GM18508 (cell line): ENCODE results near the gene CCL16.
"Not testable (repeated sequence)": the region's sequence is repeated elsewhere in the genome, so short reads cannot be mapped to it uniquely, and the experiment has no call there.

ENCODE experiments used
- ATAC-seq: cut with Tn5 transposase; IDR thresholded peaks from one replicate; pipeline ENCODE4 v1.9.1; 2021; ENCODE audit warnings: moderate number of reproducible peaks; ENCODE audit not compliant: insufficient read depth, unreplicated experiment

Gene CCL16

GRCh38 chr17:35943537-35943936 is 37.8 kb downstream of the CCL16 start, which contains the start of gene LYZL6:
Gene LYZL6 (minus strand): TSS chr17:35943713. CDS start chr17:35939356, 4,357 bp downstream.
- no peak for ATAC-seq

DNA sequence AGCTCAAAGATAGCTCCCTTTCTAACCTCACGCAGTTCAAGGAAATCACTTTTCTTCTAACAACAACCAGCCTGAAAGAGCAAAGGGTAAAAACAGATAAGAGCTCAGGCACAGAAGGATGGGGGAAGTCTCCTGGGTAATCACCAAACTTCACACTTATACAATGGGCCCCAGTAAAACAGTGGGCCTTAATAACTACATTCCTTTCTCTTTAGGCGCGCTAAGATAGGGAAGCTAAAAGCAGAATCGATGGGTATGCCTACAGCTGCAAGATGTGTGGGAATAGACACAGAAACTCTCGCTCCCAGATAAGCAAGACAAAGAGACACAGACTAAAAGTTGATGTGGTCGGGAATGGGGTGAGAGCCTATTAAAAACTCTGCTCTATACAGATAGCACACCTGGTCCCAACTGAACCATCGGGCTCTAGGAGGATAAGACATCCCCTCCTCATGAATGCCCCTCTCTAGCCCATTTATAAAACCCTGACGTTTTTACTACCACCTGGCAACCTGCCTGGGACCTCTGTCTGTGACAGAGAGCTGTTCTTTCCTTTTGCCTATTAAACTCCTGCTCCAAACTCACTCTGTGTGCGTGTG is 38.6 kb downstream of the CCL16 start:
- ATAC-seq = no peak

DNA sequence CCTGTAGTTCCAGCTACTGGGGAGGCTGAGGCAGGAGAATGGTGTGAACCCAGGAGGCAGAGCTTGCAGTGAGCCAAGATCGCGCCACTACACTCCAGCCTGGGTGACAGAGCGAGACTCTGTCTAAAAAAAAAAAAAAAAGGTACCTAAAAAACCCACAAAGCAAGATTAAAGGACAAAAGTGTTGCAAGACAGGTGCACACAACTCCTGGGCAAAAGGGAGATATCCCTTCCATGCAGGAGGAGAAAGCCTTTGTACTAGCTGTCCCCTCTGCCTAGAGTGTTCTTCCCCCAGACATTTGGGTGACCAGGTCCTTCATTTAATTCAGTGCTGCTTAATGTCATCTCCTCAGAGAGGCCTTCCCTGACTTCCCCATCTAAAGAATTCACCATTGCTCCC is 42.8 kb downstream of the CCL16 start:
- not testable (repeated sequence) for ATAC-seq

DNA sequence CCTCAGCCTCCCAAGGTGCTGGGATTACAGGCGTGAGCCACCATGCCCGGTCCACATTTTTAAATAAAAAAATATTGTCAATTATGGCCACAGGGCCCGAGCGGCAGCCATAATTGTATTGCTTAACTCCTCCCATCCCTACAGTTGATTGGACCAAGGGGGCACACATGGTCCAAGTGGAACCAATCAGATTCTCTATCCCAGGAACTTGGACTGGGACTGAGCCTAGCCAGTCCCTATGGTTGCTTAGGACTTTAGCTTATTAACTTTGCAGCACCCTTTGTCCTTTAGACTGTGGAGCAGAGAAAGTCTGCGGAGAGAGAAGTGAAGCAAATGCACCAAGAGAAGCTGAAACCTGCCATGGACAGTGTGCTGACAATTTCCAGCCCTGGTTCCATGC is 45.2 kb downstream of the CCL16 start:
- ATAC-seq = no peak

DNA sequence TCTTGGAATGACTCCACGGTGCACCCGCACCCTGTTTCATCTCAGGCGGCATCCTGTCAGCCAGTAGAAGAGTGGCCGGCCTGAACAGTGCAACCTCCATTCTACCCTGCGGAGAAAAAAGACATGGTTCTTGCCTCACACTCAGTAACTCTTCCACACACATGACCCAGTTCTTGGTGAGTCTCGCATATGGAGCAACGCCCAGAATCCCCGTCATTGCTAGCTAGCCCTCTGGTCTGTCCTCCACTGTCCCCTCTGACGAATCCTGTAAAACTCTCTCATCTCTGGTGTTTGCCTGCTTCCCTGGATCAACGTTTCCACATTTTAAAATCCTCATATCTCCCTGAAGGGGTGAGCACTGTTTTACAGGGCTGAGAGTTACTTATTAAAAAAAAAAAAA is 46.5 kb downstream of the CCL16 start:
- ATAC-seq = no peak

- ATAC-seq = no peak
These were observed 48.7 kb downstream of the CCL16 start for GRCh38 chr17:35932586-35932985.

DNA sequence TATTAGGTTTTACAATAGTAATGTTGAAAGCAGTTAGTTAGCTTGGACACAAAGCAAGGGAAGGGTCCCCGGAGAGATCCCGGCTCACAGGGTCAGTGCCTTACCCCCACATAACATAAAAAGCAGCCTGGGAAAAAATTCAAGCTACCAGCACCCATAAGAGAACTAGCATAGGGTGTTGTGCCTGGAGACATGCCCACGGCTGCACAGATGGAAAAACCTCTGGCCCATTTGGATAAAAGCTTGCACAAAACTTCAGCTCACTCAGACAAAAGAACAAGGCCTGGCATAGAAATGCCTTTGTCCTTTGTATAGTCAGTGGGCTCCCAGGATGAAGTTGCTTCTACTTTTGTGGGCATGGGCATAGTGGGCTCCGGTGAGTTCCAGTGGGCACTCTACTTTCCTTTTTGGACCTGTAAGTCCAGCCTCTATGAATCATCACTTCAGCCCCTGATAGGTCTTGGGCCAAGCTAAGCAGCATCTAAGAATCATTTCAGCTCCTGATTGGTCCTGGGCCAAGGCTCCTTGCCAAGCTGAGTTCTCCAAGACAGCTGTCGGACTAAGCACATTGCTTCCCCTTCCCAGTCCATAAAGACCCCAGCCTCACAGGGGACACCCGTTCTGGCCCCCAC is 49.4 kb downstream of the CCL16 start:
- ATAC-seq = no peak

DNA sequence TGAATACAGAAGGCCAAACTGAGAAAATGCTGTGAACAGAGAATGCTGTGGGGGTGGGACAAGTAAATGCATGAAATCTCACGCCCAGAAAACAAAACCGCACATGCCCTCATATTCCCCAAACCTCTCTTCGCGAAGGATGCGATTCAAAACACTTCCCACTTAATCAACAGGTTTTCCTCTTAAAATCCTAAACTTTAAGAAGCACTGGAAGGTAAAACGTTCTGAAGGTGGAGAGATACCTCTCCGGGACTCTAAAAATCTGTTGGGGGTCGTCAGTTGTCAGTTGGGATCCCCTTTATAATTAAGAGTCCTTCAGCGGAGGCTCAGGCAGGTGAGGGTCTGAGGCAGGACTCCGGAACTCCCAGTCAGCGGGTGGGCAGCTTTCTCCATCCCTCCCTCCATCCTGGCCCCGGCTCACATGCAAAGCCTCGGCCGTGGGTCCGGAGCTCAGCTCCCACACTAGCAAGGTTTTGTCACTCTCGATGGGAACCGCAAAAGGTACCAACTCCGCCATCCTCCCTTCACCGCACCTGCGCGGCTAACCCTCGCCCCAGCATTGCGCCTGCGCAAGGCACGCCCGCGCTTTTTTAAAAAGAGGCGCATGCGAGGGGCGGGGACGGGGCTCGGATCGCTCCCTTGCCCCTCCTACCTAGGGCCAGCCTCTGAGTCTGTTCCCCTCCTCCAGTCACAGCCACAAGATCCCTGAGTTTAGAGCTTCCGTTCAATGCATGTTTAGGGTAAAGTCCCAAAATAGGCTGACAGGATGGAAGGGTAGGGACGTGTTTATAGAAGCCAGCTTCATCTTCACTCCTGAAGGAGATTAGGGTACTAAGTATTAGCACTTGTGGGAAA is 50.9 kb downstream of the CCL16 start, which contains the start of gene RDM1:
TSS of gene RDM1 (minus strand) at position 563 of the 855 bp plus-strand sequence. CDS start at position 517, 46 bp downstream.
- no peak for ATAC-seq

DNA sequence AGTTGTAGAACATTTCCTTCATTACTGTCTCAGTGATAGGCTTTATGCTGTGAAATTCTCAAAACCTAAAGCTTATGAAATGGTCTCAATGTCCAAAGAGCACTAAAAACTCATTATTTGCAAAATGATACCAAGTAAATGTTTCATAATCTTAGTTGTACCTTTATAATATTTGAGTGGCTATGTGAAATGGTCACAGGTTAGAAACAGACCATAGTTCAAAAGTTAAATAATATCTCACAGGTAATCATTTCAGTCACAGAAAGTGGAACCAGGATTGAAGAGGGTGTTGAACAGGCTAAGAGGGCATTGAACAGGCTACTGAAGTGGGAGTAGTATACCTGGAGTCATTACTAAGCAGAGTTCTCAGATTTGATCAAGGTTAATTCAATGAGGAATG is 53.6 kb downstream of the CCL16 start:
- ATAC-seq = no peak
